Measurements from ENCODE around the gene PRMT6.
A peak's percentile ranks its signal among the peaks of the same experiment; 100 is the strongest.
"Not testable (repeated sequence)": the region's sequence is repeated elsewhere in the genome, so short reads cannot be mapped to it uniquely, and the experiment has no call there.

Gene PRMT6
- total RNA-seq, result 14.3 reads per million, percentile 39 among the genes with 10 or more reads in this experiment

DNA sequence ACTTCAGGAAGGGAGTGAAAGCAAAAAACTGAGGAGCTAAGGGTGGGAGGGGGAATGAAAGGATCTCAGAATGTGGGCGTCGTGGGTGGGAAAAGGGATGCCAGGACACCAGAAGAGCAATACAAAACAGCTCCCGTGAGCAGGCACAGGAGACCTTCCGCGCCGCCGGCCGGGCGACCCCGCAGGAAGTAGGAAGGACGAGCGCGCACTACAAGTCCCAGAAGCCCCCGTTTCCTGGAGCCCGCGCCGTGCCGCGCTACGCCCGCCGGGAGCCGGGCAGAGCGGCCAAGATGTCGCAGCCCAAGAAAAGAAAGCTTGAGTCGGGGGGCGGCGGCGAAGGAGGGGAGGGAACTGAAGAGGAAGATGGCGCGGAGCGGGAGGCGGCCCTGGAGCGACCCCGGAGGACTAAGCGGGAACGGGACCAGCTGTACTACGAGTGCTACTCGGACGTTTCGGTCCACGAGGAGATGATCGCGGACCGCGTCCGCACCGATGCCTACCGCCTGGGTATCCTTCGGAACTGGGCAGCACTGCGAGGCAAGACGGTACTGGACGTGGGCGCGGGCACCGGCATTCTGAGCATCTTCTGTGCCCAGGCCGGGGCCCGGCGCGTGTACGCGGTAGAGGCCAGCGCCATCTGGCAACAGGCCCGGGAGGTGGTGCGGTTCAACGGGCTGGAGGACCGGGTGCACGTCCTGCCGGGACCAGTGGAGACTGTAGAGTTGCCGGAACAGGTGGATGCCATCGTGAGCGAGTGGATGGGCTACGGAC, at the start of gene PRMT6:
Gene PRMT6, plus strand, starts transcription at position 249 of the 771 bp plus-strand sequence. Its CDS starts 42 bp downstream, at position 291.
- peak; percentile 76 for DNase-seq

DNA sequence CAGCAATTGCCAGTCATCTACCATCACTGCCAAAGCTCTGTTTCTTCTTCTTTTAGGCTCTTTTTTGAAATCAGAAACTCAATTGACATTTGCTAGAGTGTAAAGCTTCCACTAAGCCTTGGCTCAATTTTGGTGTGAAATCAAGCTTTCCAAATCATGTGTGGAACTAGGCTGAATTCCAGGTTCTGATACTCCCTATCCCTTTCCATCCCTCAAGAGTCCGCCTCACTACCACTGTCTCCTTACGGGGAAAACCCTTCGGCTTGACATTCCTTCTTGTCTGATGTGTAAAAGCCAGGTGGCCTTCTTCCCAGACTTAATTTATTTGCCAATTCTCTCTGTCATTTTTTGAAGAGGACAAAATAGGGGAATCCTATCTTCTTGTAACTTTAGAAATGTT, 47.2 kb upstream of the PRMT6 start:
- no peak for DNase-seq

DNA sequence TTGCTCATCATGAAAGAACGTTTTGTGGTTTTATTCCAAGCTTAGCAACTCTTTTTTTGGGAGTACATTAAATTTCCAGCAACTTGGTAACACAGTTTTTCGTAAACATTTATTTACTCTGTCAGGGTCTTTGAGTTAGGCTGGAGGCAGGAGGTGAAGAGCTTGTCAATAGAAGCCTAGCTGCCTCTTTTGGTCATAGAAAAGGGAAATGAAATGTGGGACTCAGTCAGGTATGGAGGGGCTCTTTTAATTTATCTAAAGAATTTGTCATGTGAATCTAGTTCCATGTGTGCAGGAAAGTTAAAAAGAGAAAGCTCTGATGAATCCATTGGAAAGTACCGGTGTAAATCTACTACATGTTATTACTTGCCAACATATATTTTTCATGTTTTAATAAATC, 45.9 kb upstream of the PRMT6 start:
- no peak for DNase-seq

DNA sequence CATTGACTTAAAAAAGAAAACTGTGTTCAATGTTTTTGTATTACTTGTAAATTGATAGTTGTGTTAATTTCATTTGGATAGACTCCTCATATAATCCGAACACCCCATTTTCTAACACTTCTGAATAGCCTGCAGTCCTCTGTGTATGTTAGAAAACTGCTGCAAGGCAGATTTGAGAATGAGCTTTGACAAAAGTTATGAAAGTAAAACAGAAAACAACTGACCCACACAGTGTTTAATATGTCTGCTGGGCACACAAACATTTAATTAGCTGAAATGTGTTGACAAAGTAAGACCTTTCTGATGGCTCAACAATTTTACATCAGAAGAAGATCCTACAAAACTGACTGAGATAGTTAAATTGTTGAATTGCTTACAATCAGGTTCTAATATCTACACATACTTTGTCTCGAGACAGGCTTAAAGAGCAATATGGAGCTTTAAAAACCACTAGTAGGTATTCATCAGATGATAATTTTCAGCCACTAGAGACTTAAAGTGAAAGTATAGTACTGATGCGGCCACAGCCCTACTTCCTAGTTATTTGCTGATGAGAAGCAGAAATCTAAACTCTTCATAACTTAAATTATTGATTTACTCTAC, 40.0 kb upstream of the PRMT6 start:
- no peak for DNase-seq

DNA sequence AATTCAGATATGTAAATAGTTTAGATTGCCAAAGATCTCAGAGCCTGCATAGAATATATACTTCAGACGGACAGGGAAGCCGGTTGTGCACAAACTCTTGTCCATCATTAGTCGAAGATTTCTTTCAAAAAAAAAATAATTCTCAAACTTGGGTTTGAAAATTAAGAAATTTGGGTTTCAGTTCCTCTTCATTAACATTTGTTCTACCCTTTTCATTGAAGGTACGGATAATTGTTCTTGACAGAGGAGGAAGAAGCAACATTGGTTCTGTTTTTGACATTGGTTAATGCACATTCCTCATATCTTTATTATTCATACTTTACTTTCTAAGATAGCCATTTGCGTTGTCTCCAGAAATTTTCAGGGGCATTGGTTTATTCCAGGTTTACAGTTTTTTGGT, 38.0 kb upstream of the PRMT6 start:
- DNase-seq, result no peak

DNA sequence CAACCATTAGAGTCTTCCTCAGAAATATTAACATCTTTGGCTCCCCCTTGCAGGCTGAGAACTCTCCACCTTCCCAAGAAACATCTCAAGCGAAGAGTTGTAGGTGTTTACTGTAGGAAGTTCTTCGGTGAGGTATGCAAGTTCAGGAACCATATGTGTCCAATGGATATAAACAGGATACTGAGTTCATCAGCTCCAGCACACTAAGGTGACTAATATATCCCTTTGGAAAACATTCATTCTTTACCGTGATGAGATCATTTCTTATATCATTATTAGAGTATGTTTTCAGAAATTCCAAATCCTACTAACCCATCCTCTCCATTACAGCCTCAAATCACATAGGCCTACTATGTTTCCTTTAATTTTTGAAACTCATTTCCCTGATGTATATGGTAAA, 37.3 kb upstream of the PRMT6 start:
- no peak for DNase-seq

DNA sequence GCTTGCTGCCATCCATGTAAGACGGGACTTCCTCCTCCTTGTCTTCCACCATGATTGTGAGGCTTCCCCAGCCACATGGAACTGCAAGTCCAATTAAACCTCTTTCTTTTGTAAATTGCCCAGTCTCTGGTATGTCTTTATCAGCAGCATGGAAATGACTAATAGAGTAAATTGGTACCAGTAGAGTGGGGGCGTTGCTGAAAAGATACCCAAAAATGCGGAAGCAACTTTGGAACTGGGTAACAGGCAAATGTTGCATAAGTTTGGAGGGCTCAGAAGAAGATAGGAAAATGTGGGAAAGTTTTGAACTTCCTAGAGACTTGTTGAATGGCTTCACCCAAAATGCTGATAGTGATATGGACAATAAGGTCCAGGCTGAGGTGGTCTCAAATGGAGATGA, 17.6 kb upstream of the PRMT6 start:
- not testable (repeated sequence) for DNase-seq

DNA sequence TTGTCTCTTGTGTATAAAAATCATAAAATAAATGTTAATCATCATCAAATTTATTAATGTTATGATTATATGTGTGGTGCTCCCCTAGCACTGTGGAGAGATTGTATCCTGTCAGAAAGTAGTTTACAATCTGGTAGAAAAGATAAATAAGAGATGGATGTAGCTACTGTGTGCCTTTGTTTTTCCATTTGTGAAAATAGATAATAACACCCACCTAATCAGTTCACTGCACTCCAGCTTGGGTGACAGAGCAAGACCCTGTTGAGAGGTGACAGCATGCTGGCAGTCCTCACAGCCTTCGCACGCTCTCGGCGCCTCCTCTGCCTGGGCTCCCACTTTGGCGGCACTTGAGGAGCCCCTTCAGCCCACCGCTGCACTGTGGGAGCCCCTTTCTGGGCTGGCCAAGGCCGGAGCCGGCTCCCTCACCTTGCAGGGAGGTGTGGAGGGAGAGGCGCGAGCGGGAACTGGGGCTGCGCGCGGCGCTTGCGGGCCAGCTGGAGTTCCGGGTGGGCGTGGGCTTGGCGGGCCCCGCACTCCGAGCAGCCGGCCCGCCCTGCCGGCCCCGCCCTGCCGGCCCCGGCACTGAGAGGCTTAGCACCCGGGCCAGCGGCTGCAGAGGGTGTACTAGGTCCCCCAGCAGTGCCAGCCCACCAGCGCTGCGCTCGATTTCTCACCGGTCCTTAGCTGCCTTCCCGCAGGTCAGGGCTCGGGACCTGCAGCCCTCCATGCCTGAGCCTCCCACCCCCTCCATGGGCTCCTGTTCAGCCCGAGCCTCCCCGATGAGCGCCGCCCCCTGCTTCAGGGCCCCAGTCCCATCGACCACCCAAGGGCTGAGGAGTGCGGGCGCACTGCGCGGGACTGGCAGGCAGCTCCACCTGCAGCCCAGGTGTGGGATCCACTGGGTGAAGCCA, 11.9 kb upstream of the PRMT6 start:
- not testable (repeated sequence) for DNase-seq

DNA sequence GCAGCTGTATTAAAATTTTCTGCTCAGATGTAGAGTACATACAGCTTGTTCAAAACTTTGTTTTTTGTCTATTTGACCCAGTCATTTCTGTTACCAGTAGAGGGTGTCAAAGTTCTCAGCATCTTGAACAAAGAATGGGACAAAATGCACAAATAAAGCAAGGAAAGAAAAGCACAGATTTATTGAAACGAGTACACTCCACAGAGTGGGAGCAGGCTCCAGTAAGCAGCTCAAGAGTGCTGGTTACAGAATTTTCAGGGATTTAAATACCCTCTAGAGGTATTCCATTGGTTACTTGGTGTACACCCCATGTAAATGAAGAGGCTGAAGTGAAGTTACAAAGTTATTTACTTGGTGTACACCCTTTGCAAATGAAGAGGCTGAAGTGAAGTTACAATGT, 8.9 kb upstream of the PRMT6 start:
- DNase-seq, result no peak

DNA sequence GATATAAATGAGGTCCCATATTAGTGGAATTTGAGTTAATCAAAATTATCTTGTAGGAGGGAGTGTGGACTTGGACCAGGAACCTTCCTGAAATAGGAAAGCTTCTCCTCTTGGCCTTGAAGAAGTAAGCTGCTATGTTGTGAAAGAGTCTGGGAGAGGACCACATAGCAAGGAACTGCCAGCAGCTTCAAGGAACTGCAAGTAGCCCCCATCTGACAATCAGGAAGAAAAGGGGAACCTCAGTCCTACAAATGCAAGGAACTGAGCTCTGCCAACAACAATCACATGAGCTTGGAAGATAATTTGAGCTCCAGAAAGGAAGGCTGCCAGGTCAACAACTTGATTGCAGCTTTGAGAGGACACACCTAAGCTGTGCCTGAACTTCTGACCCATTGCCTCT, 8.2 kb upstream of the PRMT6 start:
- DNase-seq, result no peak

DNA sequence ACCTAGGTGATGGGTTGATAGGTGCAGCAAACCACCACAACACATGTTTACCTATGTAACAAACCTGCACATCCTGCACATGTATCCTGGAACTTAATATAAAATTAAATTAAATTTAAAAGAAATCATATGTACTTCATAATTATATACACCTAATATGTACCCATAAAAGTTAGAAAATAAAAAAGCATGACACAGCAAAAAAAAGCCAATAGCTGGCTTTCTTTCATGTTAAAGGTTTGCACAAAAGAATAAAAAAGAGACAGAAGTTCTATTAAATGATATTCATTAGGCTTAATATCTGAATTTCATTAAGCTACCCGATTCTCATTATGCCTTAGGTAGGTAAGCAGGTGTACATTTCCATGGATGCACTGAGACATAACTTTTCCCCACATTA, 5.2 kb upstream of the PRMT6 start:
- DNase-seq, result no peak

DNA sequence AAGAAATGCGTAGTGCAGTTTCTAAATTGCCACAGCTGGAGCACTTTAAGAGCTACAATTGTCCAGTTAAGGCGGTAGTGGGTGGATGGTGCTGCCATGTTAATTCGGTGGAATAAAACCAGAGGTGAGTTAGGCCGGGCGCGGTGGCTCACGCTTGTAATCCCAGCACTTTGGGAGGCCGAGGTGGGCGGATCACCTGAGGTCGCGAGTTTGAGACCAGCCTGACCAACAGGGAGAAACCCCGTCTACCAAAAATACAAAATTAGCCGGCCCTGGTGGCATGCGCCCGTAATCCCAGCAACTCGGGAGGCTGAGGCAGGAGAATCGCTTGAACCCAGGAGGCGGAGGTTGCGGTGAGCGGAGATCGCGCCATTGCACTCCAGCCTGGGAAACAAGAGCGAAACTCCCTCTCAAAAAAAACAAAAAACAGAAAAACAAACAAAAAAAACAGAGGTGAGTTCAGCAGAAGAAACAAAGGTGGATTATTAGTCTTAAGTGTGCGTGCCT, 502 bp upstream of the PRMT6 start:
- DNase-seq, result not testable (repeated sequence)

DNA sequence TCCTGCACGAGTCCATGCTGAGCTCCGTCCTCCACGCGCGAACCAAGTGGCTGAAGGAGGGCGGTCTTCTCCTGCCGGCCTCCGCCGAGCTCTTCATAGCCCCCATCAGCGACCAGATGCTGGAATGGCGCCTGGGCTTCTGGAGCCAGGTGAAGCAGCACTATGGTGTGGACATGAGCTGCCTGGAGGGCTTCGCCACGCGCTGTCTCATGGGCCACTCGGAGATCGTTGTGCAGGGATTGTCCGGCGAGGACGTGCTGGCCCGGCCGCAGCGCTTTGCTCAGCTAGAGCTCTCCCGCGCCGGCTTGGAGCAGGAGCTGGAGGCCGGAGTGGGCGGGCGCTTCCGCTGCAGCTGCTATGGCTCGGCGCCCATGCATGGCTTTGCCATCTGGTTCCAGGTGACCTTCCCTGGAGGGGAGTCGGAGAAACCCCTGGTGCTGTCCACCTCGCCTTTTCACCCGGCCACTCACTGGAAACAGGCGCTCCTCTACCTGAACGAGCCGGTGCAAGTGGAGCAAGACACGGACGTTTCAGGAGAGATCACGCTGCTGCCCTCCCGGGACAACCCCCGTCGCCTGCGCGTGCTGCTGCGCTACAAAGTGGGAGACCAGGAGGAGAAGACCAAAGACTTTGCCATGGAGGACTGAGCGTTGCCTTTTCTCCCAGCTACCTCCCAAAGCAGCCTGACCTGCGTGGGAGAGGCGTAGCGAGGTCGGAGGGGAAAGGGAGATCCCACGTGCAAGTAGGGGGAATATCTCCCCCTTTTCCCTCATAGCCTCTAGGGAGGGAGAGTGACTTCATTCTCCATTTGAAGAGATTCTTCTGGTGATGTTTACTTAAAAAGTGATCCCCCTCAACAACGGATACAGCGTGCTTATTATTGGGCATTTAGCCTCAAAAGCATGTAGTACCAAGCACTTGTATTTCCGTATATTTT, 991 bp downstream of the PRMT6 start:
- peak; percentile 23 for DNase-seq

DNA sequence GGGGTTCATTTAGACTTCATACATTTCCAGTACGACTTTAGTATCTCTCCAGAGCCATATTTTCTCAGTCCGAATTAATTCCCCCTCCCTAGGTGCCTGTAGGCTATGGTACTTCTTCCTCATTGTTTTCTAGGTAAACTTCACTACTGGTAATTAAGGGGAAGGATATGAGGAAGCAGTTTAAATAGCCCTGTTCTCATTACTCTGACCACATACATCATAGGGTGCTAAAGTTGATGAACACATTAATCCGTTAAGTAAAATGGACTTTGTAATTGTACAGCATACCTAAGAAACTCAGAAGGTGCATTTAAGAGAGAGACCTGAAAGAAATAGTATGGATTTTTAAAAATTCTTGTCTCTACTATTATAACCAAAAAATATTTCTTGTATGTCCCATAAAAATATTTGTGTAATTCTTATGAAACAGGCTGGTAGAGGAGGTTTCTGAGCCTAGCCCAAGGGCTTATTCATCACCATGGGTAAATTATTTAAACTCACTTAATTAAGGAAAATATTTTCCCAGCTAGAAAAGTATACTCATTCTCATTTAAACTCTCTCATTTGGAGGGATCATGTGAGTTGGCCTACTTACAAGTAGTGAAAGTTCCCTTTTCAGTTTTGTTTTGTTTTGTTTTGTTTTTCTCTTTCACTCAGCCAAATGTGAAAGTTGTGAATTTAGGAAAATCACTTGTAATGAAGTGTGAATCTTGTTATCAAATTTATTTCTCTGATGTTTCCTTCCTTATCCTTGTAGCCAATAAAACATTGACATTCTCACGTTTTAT, 2.0 kb downstream of the PRMT6 start:
- no peak for DNase-seq

DNA sequence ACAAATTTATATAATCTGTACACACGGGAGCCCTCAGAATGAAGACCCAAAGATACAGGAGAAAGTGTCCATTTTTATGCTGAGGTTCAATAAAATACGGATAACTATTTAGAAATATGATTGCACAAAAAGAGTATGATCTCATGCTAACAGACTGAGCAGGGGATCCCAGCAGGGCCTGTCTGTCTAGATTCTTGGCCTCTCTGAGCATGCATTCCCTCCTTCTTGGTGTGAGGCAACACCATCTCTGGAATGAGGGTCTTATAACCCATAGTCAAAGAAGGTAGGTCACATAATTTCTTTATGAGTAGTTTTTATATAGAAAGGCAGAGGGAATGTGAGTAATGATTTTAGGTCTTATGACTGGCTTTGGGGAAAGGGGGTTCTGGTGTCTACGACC, 5.4 kb downstream of the PRMT6 start:
- DNase-seq, result no peak

DNA sequence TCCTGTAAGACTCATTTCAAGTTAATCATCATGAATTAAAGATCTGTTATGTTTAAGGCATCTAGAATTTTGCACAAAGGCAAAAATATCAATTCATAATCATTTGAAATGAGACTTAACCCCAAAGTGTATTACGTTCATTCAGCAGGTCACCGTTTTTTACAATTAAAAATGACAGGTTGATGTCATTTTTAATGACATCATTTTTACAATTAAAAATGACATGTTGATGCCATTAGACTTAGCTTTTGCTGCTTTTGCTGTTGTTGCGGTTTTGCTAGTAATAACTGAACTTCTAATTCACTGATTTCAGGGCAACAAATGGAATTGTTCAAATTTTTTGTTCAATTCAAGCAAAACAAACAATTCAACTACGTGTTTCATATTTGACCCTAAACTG, 17.0 kb downstream of the PRMT6 start:
- no peak for DNase-seq

DNA sequence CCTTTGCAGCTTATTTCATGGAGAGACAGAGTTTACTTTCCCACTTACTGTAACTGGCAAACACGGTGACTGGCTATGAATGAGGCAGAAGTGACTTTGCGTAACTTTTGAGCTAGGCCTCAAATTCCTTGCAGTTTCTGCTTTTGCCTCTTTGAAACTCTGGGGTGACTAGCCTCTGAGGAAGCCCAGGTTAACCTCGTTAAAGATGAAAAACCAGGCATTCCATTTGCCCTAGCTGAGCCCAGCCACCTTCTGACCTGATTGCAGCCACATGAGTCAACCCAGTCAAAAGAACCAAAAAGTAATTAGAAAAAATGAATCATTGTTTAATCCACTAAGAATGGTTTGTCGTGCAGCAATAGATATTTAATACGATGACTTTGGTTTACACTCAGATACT, 20.4 kb downstream of the PRMT6 start:
- no peak for DNase-seq

DNA sequence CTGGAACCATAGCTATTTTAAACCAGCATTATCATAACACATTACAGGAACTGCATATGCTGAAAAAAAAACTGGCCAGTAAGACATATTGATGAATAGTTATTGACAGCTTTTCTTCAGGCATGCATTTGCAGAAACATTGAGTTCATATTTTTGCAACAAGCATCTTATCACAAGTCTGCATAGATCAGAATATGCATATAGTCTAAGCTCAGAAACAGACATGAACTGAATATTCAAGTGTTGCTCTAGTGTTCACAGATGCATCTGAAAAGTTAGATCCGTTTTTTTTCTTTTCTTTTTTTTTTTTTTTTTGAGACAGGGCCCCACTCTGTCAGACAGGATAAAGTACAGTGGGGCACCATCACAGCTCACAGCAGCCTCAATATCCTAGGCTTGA, 22.8 kb downstream of the PRMT6 start:
- no peak for DNase-seq

DNA sequence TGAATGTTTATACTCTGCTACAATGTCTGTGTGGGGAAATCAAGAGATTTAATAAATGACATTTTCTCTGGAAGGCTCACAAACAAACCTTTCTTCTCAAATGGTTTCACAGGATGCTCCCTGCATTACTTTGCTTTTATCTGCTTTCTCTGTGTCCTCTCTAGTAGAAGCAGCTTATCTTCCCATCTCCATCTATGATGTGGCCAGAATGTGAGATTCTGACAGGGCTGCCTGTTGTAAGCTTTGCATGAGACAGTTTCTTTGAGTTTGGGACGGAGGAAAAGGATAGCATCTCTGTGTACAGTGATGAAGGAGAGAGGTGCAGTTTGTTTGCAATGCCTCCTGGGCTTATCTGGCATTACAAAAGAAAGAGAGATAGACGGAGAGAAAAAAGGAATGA, 24.6 kb downstream of the PRMT6 start:
- no peak for DNase-seq

DNA sequence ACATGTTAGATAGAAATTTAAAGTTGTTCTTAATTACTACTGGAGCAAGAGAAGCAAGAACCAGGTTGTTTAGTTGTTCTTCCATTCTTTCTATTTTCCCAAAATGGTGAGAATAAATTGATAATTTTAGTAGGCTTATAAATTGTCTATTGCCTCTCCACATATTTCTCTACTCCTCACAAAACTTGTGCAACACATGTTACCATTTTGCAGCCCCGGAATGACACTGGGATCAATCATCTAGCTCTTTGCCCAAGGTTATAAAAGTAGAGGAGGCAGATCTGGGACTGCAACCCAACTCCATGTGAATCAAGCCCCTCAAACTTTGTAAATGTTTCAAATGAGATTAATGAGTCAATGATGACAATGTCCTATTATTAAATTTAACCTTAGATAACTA, 34.9 kb downstream of the PRMT6 start:
- no peak for DNase-seq

DNA sequence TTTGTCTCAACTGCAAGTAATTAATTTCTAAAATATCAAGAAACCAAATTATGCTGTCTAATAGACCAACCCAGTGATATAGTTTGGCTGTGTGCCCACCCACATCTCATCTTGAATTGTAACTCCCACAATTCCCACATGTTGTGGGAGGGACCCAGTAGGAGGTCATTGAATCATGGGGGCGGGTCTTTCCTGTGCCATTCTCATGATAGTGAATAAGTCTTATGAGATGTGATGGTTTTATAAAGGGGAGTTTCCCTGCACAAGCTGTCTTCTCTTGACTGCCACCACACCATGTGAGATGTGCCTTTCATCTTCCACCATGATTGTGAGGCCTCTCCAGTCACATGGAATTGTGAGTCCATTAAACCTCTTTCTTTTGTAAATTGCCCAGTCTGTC, 36.9 kb downstream of the PRMT6 start:
- not testable (repeated sequence) for DNase-seq

Measured in effector CD4-positive, alpha-beta T cell (primary cell).